OCI-LY7 (cell line): ENCODE measurements around the gene TMEM176A. TPM values are rescaled to one million over a fixed set of nuclear protein-coding genes. Genes with fewer than 3 reads are reported as not detected.

Source experiments
- BruUV-seq: library from RNA; stranded (reverse); fragments of 400-500 nt; replicated peaks from 2 replicates; lab custom pipeline; 2021; lab: Mats Ljungman, UMichigan
- CTCF ChIA-PET: fragments of 300-600 bp; sonication (Branson Sonifier 250); formaldehyde crosslinking; loops from one replicate; lab custom pipeline; 2022; ENCODE audit warnings: antibody characterized with exemption; ENCODE audit not compliant: unreplicated experiment; lab: Charles Lee
- POLR2A ChIA-PET: fragments of 300-600 bp; sonication (Branson Sonifier 250); formaldehyde crosslinking; loops from one replicate; lab custom pipeline; 2022; ENCODE audit warnings: antibody characterized with exemption; lab: Charles Lee
- DNase-seq: peaks from one replicate; pipeline ENCODE4 v3.0.0-alpha.2; 2015; ENCODE audit warnings: low spot score
- H2AFZ ChIP-seq: fragments of 200-600 bp; sonication (generic), shearing (Covaris generic); 2 replicates; pipeline ENCODE4 v1.6.1; 2014; ENCODE audit warnings: mild to moderate bottlenecking, antibody characterized with exemption, low read length, moderate library complexity
- H3K27ac ChIP-seq: fragments of 200-600 bp; sonication (generic); 2 replicates; pipeline ENCODE4 v1.5.1; 2014; ENCODE audit warnings: mixed run types, low read depth, mild to moderate bottlenecking, moderate library complexity, low read length, inconsistent platforms; ENCODE audit not compliant: poor library complexity, severe bottlenecking
- H3K36me3 ChIP-seq: fragments of 200-600 bp; sonication (generic); 2 replicates; pipeline ENCODE4 v1.6.1; 2014; ENCODE audit warnings: mild to moderate bottlenecking, antibody characterized with exemption, low read length, moderate library complexity, mixed read lengths; ENCODE audit not compliant: insufficient read depth
- H3K4me1 ChIP-seq: fragments of 200-600 bp; sonication (generic); 2 replicates; pipeline ENCODE4 v1.5.1; 2014; ENCODE audit warnings: mild to moderate bottlenecking, low read length; ENCODE audit not compliant: insufficient read depth, poor library complexity, severe bottlenecking
- H3K4me2 ChIP-seq: fragments of 200-600 bp; sonication (generic); 2 replicates; pipeline ENCODE4 v1.6.1; 2014; ENCODE audit warnings: mild to moderate bottlenecking, low read length
- H3K4me3 ChIP-seq: fragments of 200-600 bp; sonication (generic); 2 replicates; pipeline ENCODE4 v1.5.1; 2014; ENCODE audit warnings: mild to moderate bottlenecking, low read depth, low read length; ENCODE audit not compliant: poor library complexity, severe bottlenecking
- H3K79me2 ChIP-seq: fragments of 200-600 bp; sonication (generic); 2 replicates; pipeline ENCODE4 v1.6.1; 2016; ENCODE audit warnings: low read depth, mild to moderate bottlenecking, low read length, moderate library complexity, mixed read lengths; ENCODE audit not compliant: insufficient read depth
- H3K9me2 ChIP-seq: fragments of 200-600 bp; sonication (generic); 2 replicates; pipeline ENCODE4 v1.6.1; 2016; ENCODE audit warnings: mild to moderate bottlenecking, low read length, mixed read lengths; ENCODE audit not compliant: insufficient read depth
- H3K9me3 ChIP-seq: fragments of 200-600 bp; sonication (generic); 2 replicates; pipeline ENCODE4 v1.6.1; 2014; ENCODE audit warnings: mild to moderate bottlenecking, mixed run types, low read length, mixed read lengths
- H4K20me1 ChIP-seq: fragments of 200-600 bp; sonication (generic); 2 replicates; pipeline ENCODE4 v1.6.1; 2014; ENCODE audit warnings: mild to moderate bottlenecking, antibody characterized with exemption, low read length, moderate library complexity, mixed read lengths; ENCODE audit not compliant: insufficient read depth
- CTCF ChIP-seq: fragments of 200-600 bp; sonication (generic); conservative IDR thresholded peaks from 2 replicates; pipeline ENCODE4 v1.5.1; 2014; ENCODE audit warnings: mild to moderate bottlenecking, antibody characterized with exemption, low read length, moderate library complexity, mixed read lengths
- EZH2phosphoT487 ChIP-seq: fragments of 200-600 bp; sonication (generic); IDR thresholded peaks from 2 replicates; pipeline ENCODE4 v1.6.1; 2018; ENCODE audit warnings: low read depth, borderline replicate concordance, mild to moderate bottlenecking, mixed run types, antibody characterized with exemption, low read length, moderate library complexity, mixed read lengths
- intact Hi-C: fragments of 100-400 bp; cut with micrococcal nuclease; formaldehyde crosslinking; loops from one replicate; pipeline ENCODE4 v1.10.0; 2022; ENCODE audit not compliant: unreplicated experiment
- total RNA-seq, 2 experiments: library from RNA; depleted of rRNA in 1 of 2; stranded (reverse); fragments of >200 nt in 1 of 2; shearing (Covaris generic) in 1 of 2; gene quantifications; 2 replicates each; pipeline ENCODE4 v1.2.3, GENCODE V29; 2014 to 2022

The TMEM176A gene
- total RNA-seq, 2 experiments from 2014 or later, result not detected

DNA sequence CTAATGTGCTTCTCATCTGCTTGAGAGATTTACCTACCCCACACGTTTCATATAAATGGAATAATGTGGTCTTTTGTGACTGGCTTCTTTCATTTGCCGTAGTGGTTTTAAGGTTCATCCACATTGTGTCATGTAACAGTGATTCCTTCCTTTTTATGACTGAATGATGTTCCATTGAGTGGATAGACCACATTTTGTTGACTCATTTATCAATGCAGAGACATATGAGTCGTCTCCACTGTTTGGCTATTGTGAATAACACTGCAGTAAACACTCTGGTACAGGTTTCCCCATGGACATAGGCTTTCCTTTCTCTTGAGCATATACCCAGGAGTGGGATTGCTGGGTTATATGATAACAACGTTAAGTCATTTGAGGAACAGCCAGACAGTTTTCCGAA, 49.7 kb downstream of the TMEM176A start:
- intact Hi-C loops, result no loop called here
- Histone ChIP-seq H3K4me3 (no peak overlapping the region), H3K27ac (no peak overlapping the region), H3K9me2 (no peaks in the 10 kb centered on the region), H2AFZ (no peak overlapping the region), H3K9me3 (no peaks in the 10 kb centered on the region), H3K4me1 (no peaks in the 10 kb centered on the region), H4K20me1 (no peaks in the 10 kb centered on the region), H3K4me2 (no peak overlapping the region), H3K79me2 (no peaks in the 10 kb centered on the region), H3K36me3 (no peaks in the 10 kb centered on the region)
- DNase-seq, result no peak
- ChIA-PET CTCF (no interaction called here), POLR2A (no interaction called here)
- BruUV-seq, result no TSS peak
- TF ChIP-seq EZH2phosphoT487 (no peak), CTCF (no peak)

- DNase-seq, result no peak
- ChIA-PET CTCF (no interaction called here), POLR2A (no interaction called here)
- Histone ChIP-seq H3K4me3 (no peak overlapping the region), H3K27ac (no peak overlapping the region), H2AFZ (no peak overlapping the region), H4K20me1 (no peaks in the 10 kb centered on the region), H3K4me1 (no peaks in the 10 kb centered on the region), H3K4me2 (no peak overlapping the region), H3K9me3 (no peaks in the 10 kb centered on the region), H3K9me2 (no peaks in the 10 kb centered on the region), H3K79me2 (no peaks in the 10 kb centered on the region), H3K36me3 (no peaks in the 10 kb centered on the region)
- intact Hi-C loops, result no loop called here
- no TSS peak for BruUV-seq
- TF ChIP-seq CTCF (no peak), EZH2phosphoT487 (no peak)
Measured at GRCh38 chr7:150851492-150852370, 51.2 kb downstream of the TMEM176A start.

DNA sequence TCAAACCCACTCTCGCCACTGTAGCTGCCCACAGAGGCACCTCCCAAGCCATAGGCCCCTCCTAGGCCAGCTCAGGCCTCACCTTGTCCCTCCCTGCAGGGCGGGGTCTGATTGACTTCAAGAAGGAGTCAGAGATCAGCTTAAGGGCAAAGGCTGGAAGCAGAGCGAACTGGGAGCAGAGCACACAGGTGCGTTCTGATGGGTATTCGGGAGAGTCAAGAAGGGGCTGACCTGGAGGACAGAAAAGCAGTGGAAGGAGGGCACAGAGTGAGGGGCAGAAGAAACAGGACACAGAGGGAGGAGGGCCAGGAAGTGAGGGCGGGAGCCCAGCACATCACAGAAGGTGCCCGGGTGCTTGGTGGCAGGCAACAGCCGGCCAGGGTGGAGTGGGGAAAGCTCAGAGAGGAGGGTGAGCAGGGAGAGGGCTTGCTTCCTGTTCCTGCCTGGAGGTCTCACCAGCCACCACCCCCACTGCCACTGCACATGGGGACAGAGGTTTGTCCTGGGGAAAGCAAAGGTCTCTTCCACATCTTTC, 51.9 kb downstream of the TMEM176A start, which contains the start of gene AOC1:
Gene AOC1, plus strand, starts transcription at position 147 of the 535 bp plus-strand sequence. CDS start 3,954 bp downstream, outside the sequence.
- intact Hi-C loops, result no loop called here
- no peak within 1 kb of the TSS for H3K27ac ChIP-seq
- no TSS peak for BruUV-seq
- H2AFZ ChIP-seq, result no peak within 1 kb of the TSS
- no peak within 1 kb of the TSS for H3K4me3 ChIP-seq
- H3K4me1 ChIP-seq, result no peaks in the 10 kb centered on the region
- no peaks in the 10 kb centered on the region for H3K36me3 ChIP-seq
- no peaks in the 10 kb centered on the region for H3K9me2 ChIP-seq
- no peaks in the 10 kb centered on the region for H3K9me3 ChIP-seq
- CTCF ChIA-PET, result no interaction called here
- DNase-seq, result no peak
- POLR2A ChIA-PET, result no interaction called here
- no peaks in the 10 kb centered on the region for H4K20me1 ChIP-seq
- TF ChIP-seq EZH2phosphoT487 (no peak), CTCF (no peak)
- no peaks in the 10 kb centered on the region for H3K79me2 ChIP-seq
- no peak within 1 kb of the TSS for H3K4me2 ChIP-seq
